OCI-LY3 (cell line): ENCODE data around the gene WWOX.

Experiments
- H2AFZ ChIP-seq: fragments of 200-600, 300-600 bp; shearing (Covaris generic); 2 replicates; pipeline ENCODE4 v1.6.0; 2014; ENCODE audit warnings: antibody characterized with exemption, low read depth, low read length
- H3K27ac ChIP-seq: fragments of 200-600, 300-600 bp; sonication (generic); 2 replicates; pipeline ENCODE4 v1.5.1; 2014; ENCODE audit warnings: mild to moderate bottlenecking, low read length, moderate library complexity, mixed read lengths
- H3K27me3 ChIP-seq: fragments of 200-600, 300-600 bp; sonication (generic); 2 replicates; pipeline ENCODE4 v1.6.1; 2014; ENCODE audit warnings: low read depth, low read length, mixed read lengths
- H3K36me3 ChIP-seq: fragments of 200-600, 300-600 bp; sonication (generic); replicated peaks from 2 replicates; pipeline ENCODE3; 2014; ENCODE audit warnings: low read depth, low read length, mixed read lengths
- H3K4me1 ChIP-seq: fragments of 300-600, 200-600 bp; sonication (generic); 2 replicates; pipeline ENCODE4 v1.6.1; 2014; ENCODE audit warnings: low read length, mixed read lengths
- H3K4me2 ChIP-seq: fragments of 200-600, 300-600 bp; sonication (generic); 2 replicates; pipeline ENCODE4 v1.6.1; 2014; ENCODE audit warnings: low read length, mixed read lengths
- H3K4me3 ChIP-seq: fragments of 300-600, 200-600 bp; sonication (generic); 2 replicates; pipeline ENCODE4 v1.5.1; 2014; ENCODE audit warnings: antibody characterized with exemption, mild to moderate bottlenecking, low read length, moderate library complexity
- H3K79me2 ChIP-seq: fragments of 300-600, 200-600 bp; shearing (Covaris generic); 2 replicates; pipeline ENCODE4 v1.6.1; 2014; ENCODE audit warnings: mild to moderate bottlenecking, low read length, mixed read lengths
- H3K9ac ChIP-seq: fragments of 300-600, 200-600 bp; shearing (Covaris generic); 2 replicates; pipeline ENCODE4 v1.6.0; 2014; ENCODE audit warnings: mild to moderate bottlenecking, low read length, moderate library complexity
- H3K9me3 ChIP-seq: fragments of 200-600, 300-600 bp; shearing (Covaris generic); 2 replicates; pipeline ENCODE4 v1.6.1; 2014; ENCODE audit warnings: low read length, mixed read lengths; ENCODE audit not compliant: insufficient read depth
- H4K20me1 ChIP-seq: fragments of 200-600, 300-600 bp; sonication (generic); 2 replicates; pipeline ENCODE4 v1.6.1; 2016; ENCODE audit warnings: low read length, mixed read lengths; ENCODE audit not compliant: insufficient read depth
- EZH2phosphoT487 ChIP-seq: fragments of 200-600 bp; shearing (Covaris generic); IDR thresholded peaks from 2 replicates; pipeline ENCODE4 v1.6.1; 2018; ENCODE audit warnings: antibody characterized with exemption, mixed run types, low read depth
- TF ChIP-seq, protein P1 (sequence below): fragments of 200-600, 300-600 bp; sonication (generic); IDR thresholded peaks from 2 replicates; pipeline ENCODE4 v1.5.1; 2014; ENCODE audit warnings: antibody characterized with exemption, low read length, low read depth

The WWOX gene

DNA sequence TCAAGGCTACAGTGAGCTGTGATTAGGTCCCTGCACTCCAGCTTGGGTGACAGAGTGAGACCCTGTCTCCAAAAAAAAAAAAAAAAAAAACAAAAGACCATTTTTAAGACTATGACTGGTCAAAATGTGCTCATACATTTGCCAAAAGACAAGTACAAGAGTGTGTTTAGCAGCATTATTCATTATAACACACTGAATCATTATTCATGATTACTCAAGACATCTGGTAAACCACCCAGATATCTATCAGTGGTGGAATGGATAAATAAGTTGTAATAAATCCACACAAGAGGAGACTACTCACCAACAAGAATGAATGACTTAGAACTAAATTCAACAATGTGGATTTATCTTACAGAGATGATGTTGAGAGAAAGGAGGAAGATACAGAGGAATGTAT, 784.8 kb downstream of the WWOX start:
- H3K27me3 ChIP-seq, result peaks cover 20% of the 10 kb centered on the region
- peaks cover under 1% of the 10 kb centered on the region for H3K4me1 ChIP-seq
- H3K79me2 ChIP-seq, result no peaks in the 10 kb centered on the region
- H4K20me1 ChIP-seq, result no peaks in the 10 kb centered on the region
- H3K9me3 ChIP-seq, result no peaks in the 10 kb centered on the region
- no peak overlapping the region for H3K27ac ChIP-seq
- no peaks in the 10 kb centered on the region for H3K36me3 ChIP-seq
- no peak overlapping the region for H3K9ac ChIP-seq
- no peak for TF ChIP-seq EZH2phosphoT487
- TF ChIP-seq, protein P1, sequence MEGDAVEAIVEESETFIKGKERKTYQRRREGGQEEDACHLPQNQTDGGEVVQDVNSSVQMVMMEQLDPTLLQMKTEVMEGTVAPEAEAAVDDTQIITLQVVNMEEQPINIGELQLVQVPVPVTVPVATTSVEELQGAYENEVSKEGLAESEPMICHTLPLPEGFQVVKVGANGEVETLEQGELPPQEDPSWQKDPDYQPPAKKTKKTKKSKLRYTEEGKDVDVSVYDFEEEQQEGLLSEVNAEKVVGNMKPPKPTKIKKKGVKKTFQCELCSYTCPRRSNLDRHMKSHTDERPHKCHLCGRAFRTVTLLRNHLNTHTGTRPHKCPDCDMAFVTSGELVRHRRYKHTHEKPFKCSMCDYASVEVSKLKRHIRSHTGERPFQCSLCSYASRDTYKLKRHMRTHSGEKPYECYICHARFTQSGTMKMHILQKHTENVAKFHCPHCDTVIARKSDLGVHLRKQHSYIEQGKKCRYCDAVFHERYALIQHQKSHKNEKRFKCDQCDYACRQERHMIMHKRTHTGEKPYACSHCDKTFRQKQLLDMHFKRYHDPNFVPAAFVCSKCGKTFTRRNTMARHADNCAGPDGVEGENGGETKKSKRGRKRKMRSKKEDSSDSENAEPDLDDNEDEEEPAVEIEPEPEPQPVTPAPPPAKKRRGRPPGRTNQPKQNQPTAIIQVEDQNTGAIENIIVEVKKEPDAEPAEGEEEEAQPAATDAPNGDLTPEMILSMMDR, result no peak
- H2AFZ ChIP-seq, result no peak overlapping the region
- no peak overlapping the region for H3K4me3 ChIP-seq
- H3K4me2 ChIP-seq, result no peak overlapping the region

DNA sequence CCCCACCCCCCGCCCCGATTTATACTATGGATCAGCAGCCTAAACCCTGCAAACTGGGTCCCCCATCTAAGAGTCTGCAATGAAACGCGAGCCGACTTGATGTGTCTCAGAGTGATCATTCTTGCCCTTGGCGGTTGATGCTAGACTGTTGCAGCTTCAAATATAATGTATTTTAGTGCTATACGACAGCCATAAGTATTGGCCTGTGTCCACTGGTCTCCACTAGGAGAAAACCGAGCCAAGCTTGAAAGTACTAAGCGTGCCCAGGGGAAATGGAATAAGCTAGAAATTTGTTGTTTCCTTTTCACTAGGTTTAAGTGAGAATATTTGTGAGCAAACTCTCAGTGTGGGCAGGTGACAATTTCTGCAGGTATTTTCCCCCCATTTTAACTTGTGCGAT, 789.9 kb downstream of the WWOX start:
- no peak overlapping the region for H3K4me2 ChIP-seq

DNA sequence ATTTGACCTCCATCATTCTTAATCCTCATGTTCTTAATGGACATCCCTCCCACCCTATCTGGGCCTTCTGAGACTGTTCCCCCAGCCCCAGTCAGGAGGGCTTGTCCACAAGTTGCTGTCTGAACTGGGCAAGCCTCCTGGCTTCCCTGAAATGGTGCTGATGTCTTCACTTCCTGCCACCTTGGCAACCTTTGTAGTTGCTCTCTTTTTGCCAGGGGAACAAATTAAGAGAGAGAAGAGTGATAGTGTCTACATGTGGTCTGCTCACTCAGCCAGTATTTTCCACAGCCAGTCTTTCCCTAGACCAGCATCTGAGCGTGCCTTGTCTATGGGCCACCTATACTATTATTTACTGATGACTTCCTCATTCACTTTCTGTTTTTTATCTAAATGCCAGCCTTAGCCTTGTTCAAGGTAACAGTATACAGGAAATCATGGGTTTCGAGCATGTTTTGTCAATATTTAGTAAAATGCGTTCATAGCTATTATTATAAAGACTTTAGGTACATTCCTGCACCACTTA, 791.0 kb downstream of the WWOX start:
- H2AFZ ChIP-seq, result no peak overlapping the region
- no peaks in the 10 kb centered on the region for H3K36me3 ChIP-seq
- no peak overlapping the region for H3K4me3 ChIP-seq
- H3K9me3 ChIP-seq, result no peaks in the 10 kb centered on the region
- H3K4me2 ChIP-seq, result no peak overlapping the region
- H3K27ac ChIP-seq, result no peak overlapping the region
- H3K79me2 ChIP-seq, result no peaks in the 10 kb centered on the region
- H3K4me1 ChIP-seq, result peaks cover 8% of the 10 kb centered on the region
- no peak overlapping the region for H3K9ac ChIP-seq
- H4K20me1 ChIP-seq, result no peaks in the 10 kb centered on the region
- no peak for TF ChIP-seq EZH2phosphoT487
- TF ChIP-seq, protein P1, result no peak
- H3K27me3 ChIP-seq, result peaks cover 20% of the 10 kb centered on the region

More for the DNA sequence above, 789.9 kb downstream of the WWOX start:
- Histone ChIP-seq H2AFZ (no peak overlapping the region), H4K20me1 (no peaks in the 10 kb centered on the region), H3K4me3 (no peak overlapping the region), H3K9me3 (no peaks in the 10 kb centered on the region), H3K9ac (no peak overlapping the region), H3K27me3 (peaks cover 20% of the 10 kb centered on the region), H3K36me3 (no peaks in the 10 kb centered on the region), H3K4me1 (peaks cover 8% of the 10 kb centered on the region), H3K79me2 (no peaks in the 10 kb centered on the region), H3K27ac (no peak overlapping the region)
- TF ChIP-seq EZH2phosphoT487, result no peak
- TF ChIP-seq, protein P1, result no peak

DNA sequence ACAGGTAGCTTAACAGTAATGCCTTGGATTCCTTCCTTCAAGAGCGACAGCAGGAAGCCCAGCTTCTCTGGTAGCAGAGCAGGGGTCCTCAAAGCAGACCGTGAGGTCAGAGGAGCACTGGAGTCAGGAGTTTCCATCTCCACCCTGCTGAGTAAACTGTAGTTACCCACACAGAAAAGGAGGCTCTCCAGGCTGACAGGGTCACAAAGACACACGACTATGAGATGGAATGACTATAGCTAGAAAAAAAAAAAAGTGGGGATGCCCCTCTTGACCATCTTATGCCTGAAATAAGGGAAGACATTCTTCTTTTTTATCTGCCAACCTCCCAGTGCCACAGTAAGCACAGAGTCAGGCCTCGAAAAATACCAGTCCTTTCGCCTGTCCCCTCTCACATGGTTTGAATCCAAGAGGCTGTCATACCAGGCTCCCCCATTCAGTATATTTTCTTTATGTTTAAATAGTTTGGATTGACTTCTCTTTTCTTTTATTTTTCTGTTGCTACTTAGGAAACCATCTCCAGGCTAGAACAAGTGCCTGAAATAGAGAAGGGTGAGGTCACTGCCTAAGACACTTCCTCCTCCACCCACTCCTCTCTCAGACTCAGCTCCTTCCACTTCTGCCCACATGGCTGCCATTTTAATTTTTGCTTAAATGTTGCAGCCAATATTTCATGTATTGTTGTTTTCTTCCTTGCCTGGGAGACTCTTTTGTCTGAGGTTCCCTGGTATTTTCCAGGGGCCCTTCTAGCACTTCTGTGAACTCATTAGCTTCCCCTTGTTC, 793.7 kb downstream of the WWOX start:
- peaks cover 5% of the 10 kb centered on the region for H3K27me3 ChIP-seq
- no peaks in the 10 kb centered on the region for H4K20me1 ChIP-seq
- H3K36me3 ChIP-seq, result no peaks in the 10 kb centered on the region
- TF ChIP-seq EZH2phosphoT487, result no peak
- TF ChIP-seq, protein P1, result no peak
- peaks cover 8% of the 10 kb centered on the region for H3K4me1 ChIP-seq
- no peaks in the 10 kb centered on the region for H3K9me3 ChIP-seq
- no peak overlapping the region for H3K4me3 ChIP-seq
- no peak overlapping the region for H3K4me2 ChIP-seq
- no peaks in the 10 kb centered on the region for H3K79me2 ChIP-seq
- H3K27ac ChIP-seq, result no peak overlapping the region
- no peak overlapping the region for H3K9ac ChIP-seq
- no peak overlapping the region for H2AFZ ChIP-seq
